OCI-LY3 (cell line): ENCODE results near the gene MPRIP.

Experiments
- H2AFZ ChIP-seq: fragments of 200-600, 300-600 bp; shearing (Covaris generic); 2 replicates; pipeline ENCODE4 v1.6.0; 2014; ENCODE audit warnings: antibody characterized with exemption, low read depth, low read length
- H3K27ac ChIP-seq: fragments of 200-600, 300-600 bp; sonication (generic); 2 replicates; pipeline ENCODE4 v1.5.1; 2014; ENCODE audit warnings: mild to moderate bottlenecking, low read length, moderate library complexity, mixed read lengths
- H3K27me3 ChIP-seq: fragments of 200-600, 300-600 bp; sonication (generic); 2 replicates; pipeline ENCODE4 v1.6.1; 2014; ENCODE audit warnings: low read depth, low read length, mixed read lengths
- H3K36me3 ChIP-seq: fragments of 200-600, 300-600 bp; sonication (generic); replicated peaks from 2 replicates; pipeline ENCODE3; 2014; ENCODE audit warnings: low read depth, low read length, mixed read lengths
- H3K4me1 ChIP-seq: fragments of 300-600, 200-600 bp; sonication (generic); 2 replicates; pipeline ENCODE4 v1.6.1; 2014; ENCODE audit warnings: low read length, mixed read lengths
- H3K4me2 ChIP-seq: fragments of 200-600, 300-600 bp; sonication (generic); 2 replicates; pipeline ENCODE4 v1.6.1; 2014; ENCODE audit warnings: low read length, mixed read lengths
- H3K4me3 ChIP-seq: fragments of 300-600, 200-600 bp; sonication (generic); 2 replicates; pipeline ENCODE4 v1.5.1; 2014; ENCODE audit warnings: antibody characterized with exemption, mild to moderate bottlenecking, low read length, moderate library complexity
- H3K79me2 ChIP-seq: fragments of 300-600, 200-600 bp; shearing (Covaris generic); 2 replicates; pipeline ENCODE4 v1.6.1; 2014; ENCODE audit warnings: mild to moderate bottlenecking, low read length, mixed read lengths
- H3K9ac ChIP-seq: fragments of 300-600, 200-600 bp; shearing (Covaris generic); 2 replicates; pipeline ENCODE4 v1.6.0; 2014; ENCODE audit warnings: mild to moderate bottlenecking, low read length, moderate library complexity
- H3K9me3 ChIP-seq: fragments of 200-600, 300-600 bp; shearing (Covaris generic); 2 replicates; pipeline ENCODE4 v1.6.1; 2014; ENCODE audit warnings: low read length, mixed read lengths; ENCODE audit not compliant: insufficient read depth
- H4K20me1 ChIP-seq: fragments of 200-600, 300-600 bp; sonication (generic); 2 replicates; pipeline ENCODE4 v1.6.1; 2016; ENCODE audit warnings: low read length, mixed read lengths; ENCODE audit not compliant: insufficient read depth
- EZH2phosphoT487 ChIP-seq: fragments of 200-600 bp; shearing (Covaris generic); IDR thresholded peaks from 2 replicates; pipeline ENCODE4 v1.6.1; 2018; ENCODE audit warnings: antibody characterized with exemption, mixed run types, low read depth
- TF ChIP-seq, protein P1 (sequence below): fragments of 200-600, 300-600 bp; sonication (generic); IDR thresholded peaks from 2 replicates; pipeline ENCODE4 v1.5.1; 2014; ENCODE audit warnings: antibody characterized with exemption, low read length, low read depth

MPRIP gene

DNA sequence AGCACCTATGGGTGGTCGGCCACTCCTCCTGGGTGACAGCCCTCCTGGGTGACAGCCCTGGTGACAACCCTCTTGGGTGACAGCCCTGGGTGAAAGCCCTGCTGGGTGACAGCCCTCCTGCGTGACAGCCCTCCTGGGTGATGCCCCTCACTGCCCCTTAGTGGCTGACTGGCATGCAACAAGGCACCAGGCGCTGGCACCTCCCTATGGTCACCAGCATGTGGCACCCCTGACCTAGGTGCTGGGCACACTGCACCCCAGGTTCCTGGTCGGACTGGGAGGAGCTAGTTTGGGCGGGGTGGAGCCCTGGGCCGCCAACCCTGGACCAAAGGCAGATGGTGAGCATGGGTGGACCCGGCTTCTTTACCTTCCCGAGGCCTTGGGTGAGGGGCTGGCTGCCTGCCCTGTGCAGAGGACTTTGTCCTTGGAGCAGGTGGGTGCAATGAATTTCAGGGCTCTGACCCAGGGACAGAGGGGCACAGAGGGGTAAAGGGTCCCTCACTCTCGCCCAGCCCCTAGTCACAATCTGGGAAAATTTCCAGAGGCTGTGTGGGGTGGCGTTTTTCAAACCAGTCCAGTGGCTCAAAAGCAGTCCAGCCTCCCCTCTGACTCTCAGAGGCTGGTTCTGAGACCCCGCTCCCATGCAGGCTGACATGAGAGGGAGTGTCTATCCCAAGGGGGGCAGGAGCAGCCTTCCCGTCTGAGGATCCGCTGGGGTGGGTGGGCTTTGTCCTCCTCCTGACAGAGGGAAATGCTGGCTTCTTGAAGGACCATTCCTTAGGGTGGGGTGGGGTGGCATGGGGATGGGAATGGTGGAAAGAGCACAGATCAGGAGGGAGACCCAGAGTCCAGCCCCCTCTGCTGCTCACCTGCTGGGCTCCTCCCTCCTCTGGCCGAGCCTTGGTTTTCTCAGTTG, 44.5 kb upstream of the MPRIP start:
- peaks cover 7% of the 10 kb centered on the region; the same call in 1 of the 2 replicates for H3K4me1 ChIP-seq
- no peaks in the 10 kb centered on the region for H4K20me1 ChIP-seq
- H3K79me2 ChIP-seq: no peaks in the 10 kb centered on the region
- H3K36me3 ChIP-seq: no peaks in the 10 kb centered on the region
- H3K4me2 ChIP-seq: no peak overlapping the region
- TF ChIP-seq EZH2phosphoT487: no peak
- TF ChIP-seq, protein P1, sequence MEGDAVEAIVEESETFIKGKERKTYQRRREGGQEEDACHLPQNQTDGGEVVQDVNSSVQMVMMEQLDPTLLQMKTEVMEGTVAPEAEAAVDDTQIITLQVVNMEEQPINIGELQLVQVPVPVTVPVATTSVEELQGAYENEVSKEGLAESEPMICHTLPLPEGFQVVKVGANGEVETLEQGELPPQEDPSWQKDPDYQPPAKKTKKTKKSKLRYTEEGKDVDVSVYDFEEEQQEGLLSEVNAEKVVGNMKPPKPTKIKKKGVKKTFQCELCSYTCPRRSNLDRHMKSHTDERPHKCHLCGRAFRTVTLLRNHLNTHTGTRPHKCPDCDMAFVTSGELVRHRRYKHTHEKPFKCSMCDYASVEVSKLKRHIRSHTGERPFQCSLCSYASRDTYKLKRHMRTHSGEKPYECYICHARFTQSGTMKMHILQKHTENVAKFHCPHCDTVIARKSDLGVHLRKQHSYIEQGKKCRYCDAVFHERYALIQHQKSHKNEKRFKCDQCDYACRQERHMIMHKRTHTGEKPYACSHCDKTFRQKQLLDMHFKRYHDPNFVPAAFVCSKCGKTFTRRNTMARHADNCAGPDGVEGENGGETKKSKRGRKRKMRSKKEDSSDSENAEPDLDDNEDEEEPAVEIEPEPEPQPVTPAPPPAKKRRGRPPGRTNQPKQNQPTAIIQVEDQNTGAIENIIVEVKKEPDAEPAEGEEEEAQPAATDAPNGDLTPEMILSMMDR: peak; percentile 30
- no peak overlapping the region for H2AFZ ChIP-seq
- no peak overlapping the region for H3K4me3 ChIP-seq
- no peak overlapping the region for H3K9ac ChIP-seq
- no peaks in the 10 kb centered on the region for H3K27me3 ChIP-seq
- H3K9me3 ChIP-seq: no peaks in the 10 kb centered on the region
- H3K27ac ChIP-seq: no peak overlapping the region

DNA sequence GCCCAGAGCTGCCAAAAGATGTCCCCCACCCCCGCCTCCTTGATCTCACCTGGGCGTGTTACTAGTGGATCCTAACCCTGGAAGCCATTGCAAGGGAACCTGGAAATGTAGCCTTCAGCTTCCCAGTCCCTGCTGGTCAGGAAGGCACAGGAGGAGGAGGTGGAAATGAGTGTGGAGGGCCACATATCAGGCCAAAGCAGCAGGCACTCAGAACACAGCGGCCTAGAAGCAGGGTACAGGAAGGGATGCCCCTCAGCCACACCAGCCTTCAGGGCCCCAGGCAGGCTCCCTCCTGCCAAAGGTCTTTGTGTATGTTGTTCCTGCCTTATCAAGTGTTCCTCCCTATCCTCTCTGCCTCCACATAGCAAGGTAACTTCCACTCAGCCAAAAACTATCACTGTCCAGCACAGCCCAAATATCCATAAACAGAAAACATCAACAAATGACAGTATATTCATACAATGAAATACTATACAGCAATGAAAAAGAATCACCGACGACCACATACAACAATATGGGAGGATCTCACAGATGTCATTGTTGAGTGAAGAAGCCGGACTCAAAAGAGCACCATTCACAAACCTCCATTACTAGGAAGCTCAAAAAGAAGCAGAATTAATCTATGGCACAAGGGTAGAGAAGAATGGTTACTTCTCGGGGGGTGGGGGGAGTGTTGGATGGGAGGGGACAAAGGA, 42.2 kb upstream of the MPRIP start:
- H3K9ac ChIP-seq: no peak overlapping the region
- no peak for TF ChIP-seq EZH2phosphoT487
- TF ChIP-seq, protein P1: no peak
- H3K4me2 ChIP-seq: no peak overlapping the region
- no peaks in the 10 kb centered on the region for H3K9me3 ChIP-seq
- no peak overlapping the region for H3K27ac ChIP-seq
- H3K27me3 ChIP-seq: no peaks in the 10 kb centered on the region
- no peak overlapping the region for H2AFZ ChIP-seq
- no peaks in the 10 kb centered on the region for H3K79me2 ChIP-seq
- peaks cover 7% of the 10 kb centered on the region; the same call in 1 of the 2 replicates for H3K4me1 ChIP-seq
- no peak overlapping the region for H3K4me3 ChIP-seq
- H4K20me1 ChIP-seq: no peaks in the 10 kb centered on the region
- no peaks in the 10 kb centered on the region for H3K36me3 ChIP-seq

DNA sequence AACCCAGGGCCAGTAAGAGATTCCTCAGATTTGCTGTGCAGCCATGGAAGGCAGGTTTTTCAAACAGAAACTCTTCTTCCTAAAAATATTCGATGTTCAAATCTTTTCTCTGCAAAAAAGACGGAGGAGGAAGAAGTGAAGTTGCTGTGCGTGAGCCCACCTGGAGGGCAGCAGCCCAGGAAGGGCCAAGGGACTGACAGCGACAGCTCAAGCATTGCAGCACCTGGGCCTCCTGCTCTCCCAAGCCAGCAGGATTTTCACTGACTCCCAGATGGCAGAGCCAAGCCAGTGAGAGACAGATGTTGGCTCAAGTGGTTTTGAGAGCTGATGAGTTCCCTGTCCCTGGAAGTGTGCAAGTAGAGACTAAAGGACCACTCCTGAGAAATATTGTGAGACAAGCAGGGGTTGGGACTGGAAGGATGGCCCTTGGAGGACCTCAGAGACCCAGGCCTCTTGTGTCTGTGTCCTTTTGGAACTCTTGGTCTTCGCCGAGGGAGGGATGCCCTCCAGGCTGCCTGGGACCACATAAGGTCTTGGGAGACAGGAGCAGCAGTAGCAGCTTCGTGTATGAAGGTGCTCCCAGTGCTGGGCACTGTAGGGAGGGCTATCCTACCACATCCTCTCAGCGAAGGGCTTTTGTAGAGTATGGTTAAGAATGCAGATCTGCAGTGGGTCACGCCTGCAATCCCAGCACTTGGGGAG, 41.0 kb upstream of the MPRIP start:
- no peaks in the 10 kb centered on the region for H3K9me3 ChIP-seq
- peak overlapping the region; percentile 30; the same call in 1 of the 2 replicates for H2AFZ ChIP-seq
- H3K27ac ChIP-seq: no peak overlapping the region
- H4K20me1 ChIP-seq: no peaks in the 10 kb centered on the region
- H3K4me3 ChIP-seq: peak overlapping the region; percentile 31
- H3K27me3 ChIP-seq: no peaks in the 10 kb centered on the region
- no peak overlapping the region for H3K9ac ChIP-seq
- no peaks in the 10 kb centered on the region for H3K36me3 ChIP-seq
- H3K4me2 ChIP-seq: peak overlapping the region; percentile 64
- peaks cover 7% of the 10 kb centered on the region; the same call in 1 of the 2 replicates for H3K4me1 ChIP-seq
- H3K79me2 ChIP-seq: no peaks in the 10 kb centered on the region
- TF ChIP-seq, protein P1: no peak
- no peak for TF ChIP-seq EZH2phosphoT487
